Stimulated activated CD8-positive, alpha-beta memory T cell treated with anti-CD3 and anti-CD28 coated beads, Interleukin-4, amount 100 ng/mL, for 1 hour (primary cell): Measurements from ENCODE around the gene TXNDC5.

Experiments used
- DNase-seq, 2 donors: peaks; one replicate each; pipeline ENCODE4 v3.0.0-alpha.2; 2020; ENCODE audit warnings: low read depth in 2 of 2, low spot score in 1 of 2

TXNDC5 gene

GRCh38 chr6:7868926-7869325 lies 41.7 kb downstream of the TXNDC5 start:
- DNase-seq, result no peak

- DNase-seq, result no peak
Observed at GRCh38 chr6:7866526-7866925, 44.1 kb downstream of the TXNDC5 start.

GRCh38 chr6:7865781-7866180 lies 44.8 kb downstream of the TXNDC5 start:
- no peak for DNase-seq

- DNase-seq, result no peak
Observed at GRCh38 chr6:7859591-7859990, 51.0 kb downstream of the TXNDC5 start.

- DNase-seq, result no peak
Observed at GRCh38 chr6:7851780-7852179, 58.8 kb downstream of the TXNDC5 start.

DNA sequence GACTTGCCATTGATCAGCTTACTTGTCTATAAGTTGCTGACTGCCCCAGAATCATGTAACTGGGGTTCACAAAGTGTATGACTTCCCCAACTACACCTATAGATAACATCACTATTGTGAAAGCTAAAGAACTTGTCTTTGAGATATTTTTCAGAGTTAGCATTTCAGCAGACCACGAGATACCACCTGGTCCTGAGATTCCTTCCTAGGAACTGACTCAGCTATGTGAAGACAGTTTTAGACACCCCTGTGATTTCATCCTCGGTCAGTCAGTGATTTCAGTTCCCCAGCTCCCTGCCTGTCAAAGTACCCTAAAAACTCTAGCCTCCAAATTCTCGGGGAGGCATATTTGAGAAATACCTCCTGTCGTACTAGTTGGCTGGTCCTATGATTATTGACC lies 62.4 kb downstream of the TXNDC5 start:
- no peak for DNase-seq

DNA sequence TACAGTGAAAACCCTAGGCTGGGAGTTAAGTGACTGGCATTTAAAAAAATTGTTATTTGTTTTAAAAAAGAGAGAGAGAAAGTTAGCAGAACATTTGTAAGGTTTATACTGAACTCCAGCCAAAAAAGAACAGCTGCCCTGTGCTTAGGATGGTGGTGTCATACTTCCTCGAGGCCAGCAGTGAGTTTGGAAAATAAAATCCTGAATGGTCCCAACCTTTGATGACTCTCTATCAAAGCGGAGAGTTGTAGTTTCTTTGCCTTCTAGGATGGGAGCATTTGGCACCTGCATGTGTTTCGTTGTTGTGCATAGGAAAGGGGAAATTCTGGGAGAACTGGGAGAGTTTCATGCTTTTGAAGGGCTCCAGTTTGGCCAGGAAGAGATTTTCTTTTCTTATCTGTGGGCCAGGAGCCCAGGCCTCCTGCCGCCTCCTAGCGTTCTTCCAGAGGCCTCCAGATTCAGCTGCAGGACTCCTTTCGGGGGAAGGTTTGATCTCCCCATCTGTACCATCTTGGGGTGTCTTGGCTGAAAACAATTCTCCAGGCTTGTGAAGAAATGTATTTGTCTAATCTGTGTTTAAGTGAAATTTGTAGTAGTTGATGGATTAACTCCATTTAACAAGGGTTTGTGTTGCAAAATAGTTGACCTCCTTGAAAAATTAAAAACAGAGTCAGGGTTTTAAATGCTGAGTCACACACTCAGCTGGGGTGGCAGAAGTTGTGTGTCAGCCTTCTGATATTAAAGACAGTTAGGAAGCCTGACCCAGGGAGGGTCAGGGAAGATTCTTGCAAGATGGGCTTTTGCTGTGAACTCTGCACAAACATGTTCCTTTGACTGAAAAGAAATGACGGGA lies 63.4 kb downstream of the TXNDC5 start:
- no peak for DNase-seq

GRCh38 chr6:7841781-7842468 lies 68.7 kb downstream of the TXNDC5 start:
- DNase-seq, result no peak

- no peak for DNase-seq
Observed at GRCh38 chr6:7836371-7837026, 74.1 kb downstream of the TXNDC5 start.

DNA sequence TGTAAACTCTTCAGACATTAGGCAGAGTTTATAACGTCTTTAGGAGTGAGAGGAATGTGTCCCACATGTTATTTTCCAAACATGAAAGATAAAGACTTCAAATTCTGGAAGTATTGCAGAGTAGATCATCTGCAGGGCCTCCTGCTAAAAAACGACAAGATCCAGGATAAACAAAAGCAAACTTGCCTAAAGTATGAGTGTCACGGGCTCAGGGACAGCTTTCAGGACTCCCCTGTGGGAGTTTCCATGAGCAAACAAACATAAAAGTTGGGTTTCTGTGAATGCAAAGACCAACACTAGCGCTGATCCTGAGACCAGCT lies 76.9 kb downstream of the TXNDC5 start:
- DNase-seq, result no peak

DNA sequence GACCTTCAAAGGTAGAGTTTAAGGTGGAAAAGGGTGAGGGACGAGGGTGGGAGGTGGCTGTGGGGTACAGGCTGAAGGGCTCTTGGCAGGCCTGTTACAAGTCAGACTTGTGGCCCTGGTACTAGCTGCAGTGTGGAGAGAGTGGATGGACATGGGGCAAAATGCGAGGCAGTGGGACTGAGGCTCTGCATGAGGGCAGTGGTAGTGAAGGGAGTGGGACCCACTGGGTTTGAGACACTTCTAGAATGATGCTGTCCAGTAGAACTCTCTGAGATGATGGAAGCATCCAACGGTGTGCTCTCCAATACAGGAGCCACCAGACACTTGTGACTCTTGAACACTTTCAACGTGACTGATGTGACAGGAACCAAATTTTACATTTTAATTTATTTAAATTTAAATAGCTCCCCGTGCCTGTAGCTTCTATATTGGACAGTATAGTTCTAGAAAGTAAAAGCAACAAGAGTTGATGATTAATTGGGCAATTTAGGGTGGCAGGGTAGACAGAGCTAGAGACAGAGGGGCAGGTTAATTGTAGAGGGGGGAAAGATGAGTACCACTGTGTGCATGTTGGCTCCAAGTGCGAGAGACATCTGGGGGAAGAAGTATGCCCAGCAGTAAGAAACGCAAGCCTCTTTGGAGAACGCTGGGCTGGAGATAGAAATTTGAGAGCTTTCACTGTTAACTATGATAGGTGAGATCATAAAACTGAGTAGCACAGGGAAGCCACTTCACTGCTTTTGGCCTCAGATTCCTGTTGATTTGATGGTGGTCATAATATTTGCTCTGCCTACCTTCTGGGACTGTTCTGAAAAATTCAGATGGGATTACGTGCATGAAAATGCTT lies 77.5 kb downstream of the TXNDC5 start:
- no peak for DNase-seq
